Activated CD8-positive, alpha-beta T cell treated with anti-CD3 and anti-CD28 coated beads for 36 hours (primary cell): ENCODE results near the gene RELB. TPM values are rescaled to one million over a fixed set of nuclear protein-coding genes. Genes with fewer than 3 reads are reported as not detected.

Experiments
- ATAC-seq: fragments of 200-7000 bp; cut with Tn5 transposase; one replicate; pipeline ENCODE4 v1.10.0; 2021; ENCODE audit warnings: mild to moderate bottlenecking, moderate library complexity
- CTCF ChIA-PET: fragments of 350-600 bp; sonication (Branson Sonifier 250); formaldehyde crosslinking; loops from one replicate; lab custom pipeline; 2021; ENCODE audit warnings: antibody characterized with exemption; lab: Charles Lee
- POLR2A ChIA-PET: fragments of 350-600 bp; sonication (Branson Sonifier 250); formaldehyde crosslinking; loops from one replicate; lab custom pipeline; 2021; ENCODE audit warnings: antibody characterized with exemption; lab: Charles Lee
- DNase-seq: peaks from one replicate; pipeline ENCODE4 v3.0.0-alpha.2; 2020
- H3K27ac Mint-ChIP-seq: one replicate; pipeline ENCODE4 v1.8.0; 2021; ENCODE audit warnings: mild to moderate bottlenecking, mixed read lengths
- H3K27me3 Mint-ChIP-seq: one replicate; pipeline ENCODE4 v1.8.0; 2021; ENCODE audit warnings: mixed read lengths
- H3K36me3 Mint-ChIP-seq: one replicate; pipeline ENCODE4 v1.8.0; 2021; ENCODE audit warnings: low read depth, mixed read lengths
- H3K4me1 Mint-ChIP-seq: one replicate; pipeline ENCODE4 v1.8.0; 2021; ENCODE audit warnings: low read depth, mixed read lengths
- H3K4me3 Mint-ChIP-seq: one replicate; pipeline ENCODE4 v1.8.0; 2021; ENCODE audit warnings: mild to moderate bottlenecking, moderate library complexity, mixed read lengths
- H3K9me3 Mint-ChIP-seq: one replicate; pipeline ENCODE4 v1.8.0; 2021; ENCODE audit warnings: mixed read lengths
- CTCF ChIP-seq: fragments of 200-600 bp; IDR thresholded peaks from one replicate; pipeline ENCODE4 v1.8.0; 2022; ENCODE audit warnings: antibody characterized with exemption, mild to moderate bottlenecking
- intact Hi-C: fragments of 100-400 bp; cut with micrococcal nuclease; formaldehyde crosslinking; loops from one replicate; pipeline ENCODE4 v1.10.0; 2022
- total RNA-seq, 2 experiments: library from RNA; stranded (reverse); gene quantifications; one replicate each; pipeline ENCODE4 v1.2.3, GENCODE V29; 2021

Gene RELB
- total RNA-seq, 2 experiments from 2014 or later = 37.6 to 37.9 TPM

- no peak for TF ChIP-seq CTCF
- ChIA-PET CTCF (interaction anchor here (1.3 kb wide), 1 partner anchor 11 kb away, joined by 3 read pairs; no protein-coding TSS in a partner anchor), POLR2A (interaction anchor here (0.7 kb wide), 1 partner anchor 29 kb away, joined by 4 read pairs; no protein-coding TSS in a partner anchor)
- H3K4me3 Mint-ChIP-seq = no peak overlapping the region
- no peak for DNase-seq
- no peaks in the 10 kb centered on the region for H3K27me3 Mint-ChIP-seq
- intact Hi-C loops = no loop called here
- no peak for ATAC-seq
- H3K36me3 Mint-ChIP-seq = peaks cover 5% of the 10 kb centered on the region
- no peaks in the 10 kb centered on the region for H3K9me3 Mint-ChIP-seq
- H3K4me1 Mint-ChIP-seq = no peaks in the 10 kb centered on the region
- no peak overlapping the region for H3K27ac Mint-ChIP-seq
Observed at GRCh38 chr19:44985445-44985844, 15.8 kb upstream of the RELB start.

- H3K9me3 Mint-ChIP-seq = no peaks in the 10 kb centered on the region
- ChIA-PET CTCF (interaction anchor here (1.3 kb wide), 1 partner anchor 12 kb away, joined by 3 read pairs; no protein-coding TSS in a partner anchor), POLR2A (interaction anchor here (1.1 kb wide), 1 partner anchor 15 kb away, joined by 3 read pairs; no protein-coding TSS in a partner anchor)
- H3K4me3 Mint-ChIP-seq = no peak overlapping the region
- H3K27me3 Mint-ChIP-seq = no peaks in the 10 kb centered on the region
- H3K27ac Mint-ChIP-seq = no peak overlapping the region
- peaks cover 5% of the 10 kb centered on the region for H3K36me3 Mint-ChIP-seq
- intact Hi-C loops = no loop called here
- ATAC-seq (no peak), DNase-seq (no peak)
- no peak for TF ChIP-seq CTCF
- H3K4me1 Mint-ChIP-seq = no peaks in the 10 kb centered on the region
Observed at GRCh38 chr19:44986389-44986788, 14.9 kb upstream of the RELB start.

- Mint-ChIP-seq H3K4me3 (no peak overlapping the region), H3K27me3 (no peaks in the 10 kb centered on the region), H3K4me1 (no peaks in the 10 kb centered on the region), H3K9me3 (no peaks in the 10 kb centered on the region), H3K36me3 (peaks cover 9% of the 10 kb centered on the region), H3K27ac (peak overlapping the region; percentile 42)
- DNase-seq (no peak), ATAC-seq (no peak)
- POLR2A ChIA-PET = interaction anchor here (1.1 kb wide), 1 partner anchor 15 kb away, joined by 3 read pairs; no protein-coding TSS in a partner anchor
- intact Hi-C loops = no loop called here
- CTCF ChIA-PET = no interaction called here
- TF ChIP-seq CTCF = no peak
Observed at GRCh38 chr19:44987148-44987675, 14.1 kb upstream of the RELB start.

GRCh38 chr19:44988273-44988672 lies 13.0 kb upstream of the RELB start:
- DNase-seq (no peak), ATAC-seq (no peak)
- H3K27ac Mint-ChIP-seq = no peak overlapping the region
- H3K4me1 Mint-ChIP-seq = no peaks in the 10 kb centered on the region
- TF ChIP-seq CTCF = no peak
- no peaks in the 10 kb centered on the region for H3K27me3 Mint-ChIP-seq
- intact Hi-C loops = no loop called here
- H3K9me3 Mint-ChIP-seq = no peaks in the 10 kb centered on the region
- peaks cover 9% of the 10 kb centered on the region for H3K36me3 Mint-ChIP-seq
- ChIA-PET POLR2A (interaction anchor here (2.2 kb wide), 1 partner anchor 13 kb away, joined by 7 read pairs; the partner anchor contains the start of gene RELB), CTCF (interaction anchor here (0.9 to 1.8 kb wide), 6 partner anchors 12 to 75 kb away, joined by 3 to 13 read pairs (median 4); no protein-coding TSS in a partner anchor)
- H3K4me3 Mint-ChIP-seq = no peak overlapping the region

- ChIA-PET CTCF (interaction anchor here (0.9 to 1.8 kb wide), 12 partner anchors 12 to 190 kb away, joined by 3 to 13 read pairs (median 4); partner anchors contain the start of genes BLOC1S3, RELB and TRAPPC6A), POLR2A (interaction anchor here (2.2 kb wide), 1 partner anchor 12 kb away, joined by 7 read pairs; the partner anchor contains the start of gene RELB)
- intact Hi-C loops = no loop called here
- Mint-ChIP-seq H3K27ac (peak overlapping the region; percentile 38), H3K36me3 (peaks cover 9% of the 10 kb centered on the region), H3K27me3 (no peaks in the 10 kb centered on the region), H3K4me1 (no peaks in the 10 kb centered on the region), H3K4me3 (no peak overlapping the region), H3K9me3 (no peaks in the 10 kb centered on the region)
- TF ChIP-seq CTCF = peak; percentile 50
- DNase-seq = peak; percentile 79
- peak; percentile 96 for ATAC-seq
Observed at GRCh38 chr19:44988896-44989556, 12.2 kb upstream of the RELB start.
